DND-41 (cell line): ENCODE measurements around the gene COQ2.
"Not testable (repeated sequence)": the region's sequence is repeated elsewhere in the genome, so short reads cannot be mapped to it uniquely, and the experiment has no call there.

Experiments used
- ATAC-seq: fragments of 200-7000 bp; cut with Tn5 transposase; 3 replicates; pipeline ENCODE4 v1.9.1; 2021; ENCODE audit warnings: low read depth; ENCODE audit not compliant: insufficient read depth
- DNase-seq: peaks from one replicate; pipeline ENCODE4 v3.0.0-alpha.2; 2020
- H2AFZ ChIP-seq: 2 replicates; pipeline ENCODE4 v1.6.0; 2012; ENCODE audit warnings: low read depth, low read length
- H3K27ac ChIP-seq: 2 replicates; pipeline ENCODE4 v1.5.1; 2012; ENCODE audit warnings: low read length, inconsistent platforms
- H3K27me3 ChIP-seq: fragments of 200-600 bp; sonication (generic); 2 replicates; pipeline ENCODE4 v1.6.0; 2012; ENCODE audit warnings: low read length, mild to moderate bottlenecking, inconsistent platforms; ENCODE audit not compliant: insufficient read depth, poor library complexity
- H3K36me3 ChIP-seq: 2 replicates; pipeline ENCODE4 v1.5.1; 2012; ENCODE audit warnings: low read length, inconsistent platforms; ENCODE audit not compliant: insufficient read depth
- H3K4me1 ChIP-seq: 2 replicates; pipeline ENCODE4 v1.5.1; 2012; ENCODE audit warnings: mild to moderate bottlenecking, low read length; ENCODE audit not compliant: insufficient read depth
- H3K4me2 ChIP-seq: 2 replicates; pipeline ENCODE4 v1.6.0; 2012; ENCODE audit warnings: mild to moderate bottlenecking, moderate library complexity, low read length, inconsistent platforms; ENCODE audit not compliant: insufficient read depth
- H3K4me3 ChIP-seq, 2 experiments: fragments of 200-600 bp in 1 of 2; shearing (Covaris generic) in 1 of 2; 2 replicates each; pipeline ENCODE4 v1.5.1; 2012 to 2016; ENCODE audit warnings: inconsistent platforms in 2 of 2, low read length in 2 of 2, mild to moderate bottlenecking in 2 of 2, low read depth in 1 of 2, moderate library complexity in 1 of 2
- H3K79me2 ChIP-seq: 2 replicates; pipeline ENCODE4 v1.6.0; 2012; ENCODE audit warnings: low read length, inconsistent platforms; ENCODE audit not compliant: insufficient read depth
- H3K9ac ChIP-seq: 2 replicates; pipeline ENCODE4 v1.6.0; 2012; ENCODE audit warnings: low read depth, mild to moderate bottlenecking, inconsistent platforms, low read length, moderate library complexity
- H3K9me3 ChIP-seq: 2 replicates; pipeline ENCODE4 v1.5.1; 2012; ENCODE audit warnings: low read length, moderate library complexity, mild to moderate bottlenecking, inconsistent platforms; ENCODE audit not compliant: insufficient read depth, severe bottlenecking
- H4K20me1 ChIP-seq: 2 replicates; pipeline ENCODE4 v1.6.0; 2012; ENCODE audit warnings: low read length; ENCODE audit not compliant: insufficient read depth
- CTCF ChIP-seq: IDR thresholded peaks from 2 replicates; pipeline ENCODE4 v1.5.1; 2012; ENCODE audit warnings: borderline replicate concordance, low read length, moderate library complexity, mild to moderate bottlenecking; ENCODE audit not compliant: poor library complexity, severe bottlenecking; ENCODE audit errors: extremely low read depth
- EZH2 ChIP-seq: IDR thresholded peaks from 3 replicates; pipeline ENCODE4 v1.6.1; 2012; ENCODE audit warnings: borderline replicate concordance, low read depth, mild to moderate bottlenecking, moderate library complexity, low read length, inconsistent platforms; ENCODE audit not compliant: severe bottlenecking

Gene COQ2

GRCh38 chr4:83328521-83329187 is 44.1 kb upstream of the COQ2 start:
- Histone ChIP-seq H3K27me3 (peaks cover 31% of the 10 kb centered on the region), H3K36me3 (no peaks in the 10 kb centered on the region), H3K4me2 (no peak overlapping the region), H3K4me1 (no peaks in the 10 kb centered on the region), H3K9me3 (no peaks in the 10 kb centered on the region), H2AFZ (no peak overlapping the region), H3K79me2 (no peaks in the 10 kb centered on the region), H3K9ac (no peak overlapping the region), H3K27ac (no peak overlapping the region), H3K4me3 (no peak overlapping the region), H4K20me1 (no peaks in the 10 kb centered on the region)
- TF ChIP-seq EZH2 = no peak
- TF ChIP-seq CTCF = peak; percentile 35
- DNase-seq = no peak
- ATAC-seq = no peak

- no peak for ATAC-seq
- Histone ChIP-seq H2AFZ (no peak overlapping the region), H3K9me3 (no peaks in the 10 kb centered on the region)
Measured at GRCh38 chr4:83326546-83326945, 41.9 kb upstream of the COQ2 start.

GRCh38 chr4:83325306-83325705 is 40.7 kb upstream of the COQ2 start:
- H3K4me2 ChIP-seq, H3K4me1 ChIP-seq, H3K27ac ChIP-seq, H3K9ac ChIP-seq, DNase-seq, H4K20me1 ChIP-seq, H3K9me3 ChIP-seq, H3K4me3 ChIP-seq, H3K36me3 ChIP-seq, H3K79me2 ChIP-seq, ATAC-seq, H2AFZ ChIP-seq: not testable (repeated sequence)
- H3K27me3 ChIP-seq = peaks cover 18% of the 10 kb centered on the region

More at GRCh38 chr4:83326546-83326945, 41.9 kb upstream of the COQ2 start:
- Histone ChIP-seq H3K4me2 (no peak overlapping the region), H3K4me1 (no peaks in the 10 kb centered on the region), H3K36me3 (no peaks in the 10 kb centered on the region), H3K9ac (no peak overlapping the region), H3K27ac (no peak overlapping the region), H3K79me2 (no peaks in the 10 kb centered on the region), H3K27me3 (peaks cover 18% of the 10 kb centered on the region), H4K20me1 (no peaks in the 10 kb centered on the region), H3K4me3 (no peak overlapping the region)
- TF ChIP-seq EZH2 (no peak), CTCF (no peak)
- no peak for DNase-seq

GRCh38 chr4:83323136-83323535 is 38.5 kb upstream of the COQ2 start:
- H3K9ac ChIP-seq = no peak overlapping the region
- no peak overlapping the region for H2AFZ ChIP-seq
- no peaks in the 10 kb centered on the region for H3K9me3 ChIP-seq
- H3K4me1 ChIP-seq = no peaks in the 10 kb centered on the region
- ATAC-seq (no peak), DNase-seq (no peak)
- H3K79me2 ChIP-seq = no peaks in the 10 kb centered on the region
- TF ChIP-seq CTCF (no peak), EZH2 (no peak)
- no peaks in the 10 kb centered on the region for H4K20me1 ChIP-seq
- H3K27me3 ChIP-seq = peaks cover 3% of the 10 kb centered on the region
- H3K4me3 ChIP-seq = no peak overlapping the region
- H3K4me2 ChIP-seq = no peak overlapping the region
- H3K36me3 ChIP-seq = no peaks in the 10 kb centered on the region
- H3K27ac ChIP-seq = no peak overlapping the region
